ENCODE measurements around the gene CD2.

The CD2 gene

GRCh38 chr1:116716391-116716790 is 37.8 kb upstream of the CD2 start:
- TF ChIP-seq CTCF (IDR thresholded peaks at IDR 0.05; ENCODE audit: low read length) (no peak), EZH2phosphoT487 (IDR thresholded peaks at IDR 0.05; ENCODE audit: low read length) (no peak), EZH2 (optimal IDR thresholded peaks at IDR 0.05; ENCODE audit: low read depth, low read length) (no peak)
- H2AFZ ChIP-seq (ENCODE audit: low read length), result no peak overlapping the region
- DNase-seq, result no peak
- no peaks in the 10 kb centered on the region for H3K9me2 ChIP-seq (replicated peaks; ENCODE audit: insufficient read depth, low read length)
- no peaks in the 10 kb centered on the region for H4K20me1 ChIP-seq (ENCODE audit: insufficient read depth, low read length)
- no peak overlapping the region for H3K27ac ChIP-seq (ENCODE audit: low read length)
- no peaks in the 10 kb centered on the region for H3K9me3 ChIP-seq (replicated peaks; ENCODE audit: insufficient read depth, low read length)
- H3K4me1 ChIP-seq (ENCODE audit: low read length), result no peaks in the 10 kb centered on the region
- no peak overlapping the region for H3K9ac ChIP-seq (ENCODE audit: low read length)
- H3K79me2 ChIP-seq (ENCODE audit: low read length), result no peaks in the 10 kb centered on the region
- no peaks in the 10 kb centered on the region for H3F3A ChIP-seq (ENCODE audit: insufficient read depth, low read length)
- no peaks in the 10 kb centered on the region for H3K36me3 ChIP-seq (replicated peaks; ENCODE audit: insufficient read depth, low read length)
- H3K27me3 ChIP-seq (replicated peaks; ENCODE audit: insufficient read depth, low read length), result no peaks in the 10 kb centered on the region
- no peak overlapping the region for H3K4me3 ChIP-seq (ENCODE audit: low read length)
- H3K4me2 ChIP-seq (ENCODE audit: low read depth, low read length), result no peak overlapping the region

DNA sequence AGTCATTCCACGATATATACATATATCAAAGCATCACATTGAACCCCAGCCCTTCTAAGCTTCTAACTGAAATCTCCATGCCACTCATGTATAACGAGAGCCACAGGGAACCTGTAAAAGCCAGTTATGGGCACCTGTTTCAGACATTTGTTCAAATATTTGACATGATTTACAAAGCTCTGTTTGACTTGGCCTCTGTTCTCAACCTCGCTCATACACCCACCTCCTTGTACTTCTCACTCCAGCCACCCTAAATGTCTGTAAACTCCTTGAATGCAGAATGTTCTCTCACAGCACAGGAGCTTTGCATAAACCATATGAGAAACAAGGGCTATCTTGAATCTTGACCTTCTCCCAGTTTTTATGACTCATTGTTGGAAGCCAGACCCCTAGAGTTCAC is 36.9 kb upstream of the CD2 start:
- no peaks in the 10 kb centered on the region for H3K79me2 ChIP-seq (ENCODE audit: low read length)
- no peak overlapping the region for H3K9ac ChIP-seq (ENCODE audit: low read length)
- H3K4me1 ChIP-seq (ENCODE audit: low read length), result no peaks in the 10 kb centered on the region
- no peak overlapping the region for H3K4me3 ChIP-seq (ENCODE audit: low read length)
- H2AFZ ChIP-seq (ENCODE audit: low read length), result no peak overlapping the region
- no peaks in the 10 kb centered on the region for H4K20me1 ChIP-seq (ENCODE audit: insufficient read depth, low read length)
- no peak overlapping the region for H3K4me2 ChIP-seq (ENCODE audit: low read depth, low read length)
- no peaks in the 10 kb centered on the region for H3F3A ChIP-seq (ENCODE audit: insufficient read depth, low read length)
- H3K27ac ChIP-seq (ENCODE audit: low read length), result no peak overlapping the region
- H3K9me3 ChIP-seq (replicated peaks; ENCODE audit: insufficient read depth, low read length), result no peaks in the 10 kb centered on the region
- H3K27me3 ChIP-seq (replicated peaks; ENCODE audit: insufficient read depth, low read length), result no peaks in the 10 kb centered on the region
- H3K9me2 ChIP-seq (replicated peaks; ENCODE audit: insufficient read depth, low read length), result no peaks in the 10 kb centered on the region
- DNase-seq, result no peak
- no peaks in the 10 kb centered on the region for H3K36me3 ChIP-seq (replicated peaks; ENCODE audit: insufficient read depth, low read length)
- TF ChIP-seq EZH2 (optimal IDR thresholded peaks at IDR 0.05; ENCODE audit: low read depth, low read length) (no peak), CTCF (IDR thresholded peaks at IDR 0.05; ENCODE audit: low read length) (no peak), EZH2phosphoT487 (IDR thresholded peaks at IDR 0.05; ENCODE audit: low read length) (no peak)

DNA sequence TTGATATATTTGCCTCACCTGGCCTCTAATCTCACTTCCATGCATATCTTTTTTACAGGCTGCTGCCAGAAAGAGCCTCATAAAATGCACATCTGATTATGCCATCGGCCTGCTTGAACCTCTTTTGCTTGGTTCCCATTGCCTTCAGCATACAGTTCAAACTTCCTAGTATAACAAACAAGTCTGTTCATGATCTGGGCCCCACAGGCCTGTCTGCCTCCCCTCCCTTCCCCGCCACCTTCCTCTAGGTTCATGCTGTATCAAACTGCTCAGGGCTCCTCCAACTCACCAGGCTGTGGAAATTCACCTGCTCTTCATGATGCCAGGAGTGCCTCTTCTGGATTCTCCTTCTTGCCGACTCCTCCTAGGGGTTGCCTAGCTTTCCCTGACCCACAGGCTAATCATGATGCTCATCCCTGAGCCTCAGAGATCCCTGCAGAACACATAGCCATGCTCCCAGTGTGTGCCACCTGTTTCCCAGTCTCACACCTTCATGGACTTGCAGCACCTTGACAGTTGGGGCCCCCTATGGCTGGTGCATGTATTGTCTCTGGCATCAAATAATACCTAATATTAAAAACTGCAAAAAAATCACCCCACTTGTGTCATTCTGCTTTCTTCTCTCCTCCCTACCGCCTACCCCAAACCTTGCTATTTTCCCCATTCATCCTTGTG is 33.7 kb upstream of the CD2 start:
- no peak overlapping the region for H2AFZ ChIP-seq (ENCODE audit: low read length)
- H3K27me3 ChIP-seq (replicated peaks; ENCODE audit: insufficient read depth, low read length), result no peaks in the 10 kb centered on the region
- no peaks in the 10 kb centered on the region for H3F3A ChIP-seq (ENCODE audit: insufficient read depth, low read length)
- H3K4me3 ChIP-seq (ENCODE audit: low read length), result no peak overlapping the region
- TF ChIP-seq EZH2phosphoT487 (IDR thresholded peaks at IDR 0.05; ENCODE audit: low read length) (no peak), EZH2 (optimal IDR thresholded peaks at IDR 0.05; ENCODE audit: low read depth, low read length) (no peak), CTCF (IDR thresholded peaks at IDR 0.05; ENCODE audit: low read length) (no peak)
- no peaks in the 10 kb centered on the region for H4K20me1 ChIP-seq (ENCODE audit: insufficient read depth, low read length)
- H3K4me1 ChIP-seq (ENCODE audit: low read length), result no peaks in the 10 kb centered on the region
- H3K27ac ChIP-seq (ENCODE audit: low read length), result no peak overlapping the region
- no peak overlapping the region for H3K9ac ChIP-seq (ENCODE audit: low read length)
- H3K9me2 ChIP-seq (replicated peaks; ENCODE audit: insufficient read depth, low read length), result no peaks in the 10 kb centered on the region
- DNase-seq, result no peak
- H3K79me2 ChIP-seq (ENCODE audit: low read length), result no peaks in the 10 kb centered on the region
- H3K4me2 ChIP-seq (ENCODE audit: low read depth, low read length), result no peak overlapping the region
- no peaks in the 10 kb centered on the region for H3K36me3 ChIP-seq (replicated peaks; ENCODE audit: insufficient read depth, low read length)
- no peaks in the 10 kb centered on the region for H3K9me3 ChIP-seq (replicated peaks; ENCODE audit: insufficient read depth, low read length)
